GDM1 (cell line): ENCODE results near the gene SLC17A9.
A peak's percentile ranks its signal among the peaks of the same experiment; 100 is the strongest.

ENCODE experiments used
- DNase-seq: peaks from one replicate; lab custom pipeline; 2025; lab: John Stamatoyannopoulos, UW

The SLC17A9 gene

GRCh38 chr20:62982124-62983075 lies 29.9 kb downstream of the SLC17A9 start:
- peak; percentile 88 for DNase-seq

- no peak for DNase-seq
These were observed 30.7 kb downstream of the SLC17A9 start for GRCh38 chr20:62983210-62983609.

GRCh38 chr20:62984666-62985443 lies 32.3 kb downstream of the SLC17A9 start:
- DNase-seq: no peak

DNA sequence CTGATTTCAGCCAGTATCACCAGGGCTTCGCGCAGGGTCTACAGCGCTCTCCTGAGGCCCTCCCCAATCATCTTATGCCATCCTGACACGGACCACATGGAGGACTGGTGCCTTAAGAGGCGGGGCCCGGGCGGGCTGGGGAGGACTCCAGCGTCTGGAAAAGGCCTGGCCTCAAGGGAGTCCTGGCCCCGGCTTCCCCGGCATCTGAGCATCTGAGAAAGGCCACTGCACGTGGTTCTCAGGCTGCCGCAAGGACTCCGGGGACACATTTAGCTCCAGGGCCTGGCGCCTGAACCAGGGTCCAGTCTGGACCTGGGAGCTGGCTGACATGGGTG lies 32.9 kb downstream of the SLC17A9 start:
- DNase-seq: no peak

GRCh38 chr20:62986257-62986800 lies 33.8 kb downstream of the SLC17A9 start:
- DNase-seq: no peak

- no peak for DNase-seq
These were observed 34.6 kb downstream of the SLC17A9 start for GRCh38 chr20:62987114-62987513.

- DNase-seq: no peak
These were observed 36.7 kb downstream of the SLC17A9 start for GRCh38 chr20:62989201-62989601.

GRCh38 chr20:62990306-62990825 lies 37.9 kb downstream of the SLC17A9 start:
- DNase-seq: no peak

- no peak for DNase-seq
These were observed 38.8 kb downstream of the SLC17A9 start for GRCh38 chr20:62991196-62991807.

DNA sequence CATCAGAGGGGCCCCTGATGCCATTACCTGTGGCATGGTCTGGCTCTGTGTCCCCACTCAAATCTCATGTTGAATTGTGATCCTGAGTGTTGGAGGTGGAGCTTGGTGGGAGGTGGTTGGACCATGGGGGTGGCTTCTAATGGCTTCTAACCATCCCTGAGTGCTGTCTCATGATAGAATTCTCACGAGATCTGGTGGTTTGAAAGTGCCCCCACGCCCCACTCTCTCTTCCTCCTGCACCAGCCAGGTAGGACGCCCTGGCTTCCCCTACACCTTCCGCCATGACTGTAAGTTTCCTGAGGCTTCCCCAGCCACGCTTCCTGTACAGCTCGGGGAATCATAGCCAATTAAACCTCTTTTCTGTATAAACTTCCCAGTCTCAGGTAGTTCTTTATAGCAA lies 39.4 kb downstream of the SLC17A9 start:
- DNase-seq: no peak

- DNase-seq: no peak
These were observed 41.5 kb downstream of the SLC17A9 start for GRCh38 chr20:62993856-62994494.

DNA sequence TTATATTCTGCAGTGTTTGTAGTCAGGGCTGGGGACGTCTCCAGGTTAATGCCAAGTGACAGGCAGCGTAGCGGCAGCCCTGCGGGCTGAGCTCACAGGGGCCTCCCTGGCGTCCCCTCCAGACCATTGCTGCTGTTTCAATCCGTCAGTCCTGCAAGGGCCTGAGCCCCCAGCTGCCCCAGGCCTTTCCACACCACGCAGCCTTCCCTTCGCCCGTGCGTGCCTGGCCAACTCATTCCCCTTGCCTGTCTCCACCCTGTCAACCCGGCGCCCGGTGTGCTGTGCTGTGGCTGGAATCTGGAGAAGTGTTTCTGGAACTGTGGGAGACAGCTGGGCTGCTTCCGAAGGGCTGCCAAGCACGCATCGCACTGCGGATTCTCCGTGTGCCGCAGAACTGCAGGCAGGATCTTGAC lies 42.4 kb downstream of the SLC17A9 start:
- DNase-seq: no peak

GRCh38 chr20:62995481-62995880 lies 43.0 kb downstream of the SLC17A9 start:
- DNase-seq: no peak

GRCh38 chr20:62995898-62996595 lies 43.5 kb downstream of the SLC17A9 start:
- no peak for DNase-seq

DNA sequence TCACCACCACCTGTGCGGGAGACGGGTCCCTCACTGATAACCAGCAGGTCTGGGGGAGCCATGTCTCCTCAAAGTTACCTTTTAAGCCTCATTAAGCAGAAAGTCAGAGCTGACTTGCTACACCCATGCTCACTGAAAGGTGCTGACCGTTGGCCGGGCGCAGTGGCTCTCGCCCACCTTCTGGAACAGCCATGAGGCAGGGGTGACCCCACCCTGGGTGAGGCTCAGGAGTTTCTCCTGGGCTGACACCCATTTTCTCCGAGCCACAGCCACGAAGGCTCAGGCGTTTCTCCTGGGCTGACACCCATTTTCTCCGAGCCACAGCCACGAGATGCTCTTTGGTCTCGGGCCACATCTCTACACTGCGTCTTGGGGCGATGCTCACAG lies 44.1 kb downstream of the SLC17A9 start:
- DNase-seq: no peak

DNA sequence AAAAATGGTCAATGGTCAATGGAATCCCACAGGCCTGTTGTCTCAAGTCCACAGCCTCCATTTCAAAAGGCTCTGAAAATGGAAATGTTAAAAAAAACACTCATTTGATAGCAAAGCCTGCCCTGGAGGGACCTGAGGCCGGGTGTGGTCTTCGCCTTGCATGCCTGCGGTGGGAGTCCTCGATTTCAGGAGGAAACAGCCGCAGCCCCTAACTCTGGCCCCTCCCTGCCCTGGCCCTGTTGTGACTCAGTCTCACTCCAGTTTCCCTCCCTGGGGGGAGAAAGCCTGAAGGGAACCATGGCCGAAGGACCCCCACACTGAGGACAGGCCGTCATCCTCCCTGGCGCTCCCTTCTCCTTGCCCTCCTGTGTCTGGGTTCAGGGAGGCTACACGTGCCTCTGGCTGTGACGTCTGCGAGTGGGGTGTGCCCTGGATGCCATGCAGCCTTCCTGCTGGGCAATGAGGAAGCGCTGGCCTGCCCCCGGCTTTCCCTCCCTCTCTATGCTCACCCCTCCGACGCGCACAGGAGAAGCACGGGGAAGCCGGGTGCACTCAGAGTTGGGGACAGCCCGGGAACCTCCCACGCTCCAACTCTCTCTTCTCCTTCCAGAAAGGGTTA lies 45.0 kb downstream of the SLC17A9 start:
- peak; percentile 55 for DNase-seq

DNA sequence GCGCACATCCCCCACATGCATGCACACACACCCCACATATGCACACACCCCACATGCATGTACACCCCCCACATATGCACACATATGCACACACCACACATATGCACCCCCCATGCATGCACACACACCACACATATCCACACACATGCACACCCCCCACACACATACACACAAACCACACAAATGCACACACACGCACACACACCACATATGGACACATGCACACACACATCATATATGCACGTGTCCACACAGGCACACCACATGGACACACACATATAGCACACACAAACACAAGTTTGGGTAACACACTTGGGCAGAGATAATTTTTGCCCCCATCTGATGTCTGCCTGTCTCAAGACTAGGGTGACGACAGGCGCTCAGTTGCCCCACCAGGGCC lies 45.9 kb downstream of the SLC17A9 start:
- no peak for DNase-seq

DNA sequence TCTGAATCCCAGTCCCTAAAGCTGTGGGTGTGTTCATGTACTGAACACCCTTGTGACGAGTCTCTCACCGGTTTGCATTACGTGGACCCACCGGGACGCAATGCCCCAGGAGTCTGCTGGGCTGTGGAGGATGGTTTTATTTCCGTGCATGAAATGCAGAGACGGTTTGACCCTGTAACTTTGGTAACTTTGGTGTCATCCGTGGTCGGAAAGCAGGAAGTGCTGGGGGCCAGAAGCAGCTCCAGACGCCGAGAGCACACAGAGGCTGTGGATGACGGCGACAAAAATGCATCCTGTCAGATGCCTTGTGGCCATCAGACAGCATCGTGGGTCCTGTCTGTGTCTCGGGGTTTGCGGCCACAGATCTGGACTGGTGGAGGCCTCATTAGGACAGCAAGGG lies 47.1 kb downstream of the SLC17A9 start:
- DNase-seq: peak; percentile 67

GRCh38 chr20:63000036-63000435 lies 47.5 kb downstream of the SLC17A9 start:
- DNase-seq: no peak

DNA sequence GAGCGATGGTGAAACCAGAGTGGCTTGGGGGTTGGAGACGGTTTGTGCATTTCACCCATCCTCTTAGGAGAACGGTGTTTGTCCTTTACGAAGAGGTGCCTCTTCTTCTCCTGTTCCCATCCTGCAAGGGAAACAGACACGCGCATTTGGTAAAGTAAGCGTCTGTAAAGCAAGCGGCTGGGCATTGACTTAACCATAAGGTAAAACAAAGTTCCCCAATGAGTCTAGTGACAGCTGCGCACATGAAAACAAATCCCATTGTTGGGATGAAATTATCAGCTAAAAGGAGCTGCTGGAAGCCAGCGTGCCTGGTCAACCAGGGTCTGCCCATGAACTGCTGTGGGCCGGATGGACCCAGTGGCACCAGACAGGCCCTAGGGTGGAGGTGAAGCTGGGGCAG lies 48.4 kb downstream of the SLC17A9 start:
- no peak for DNase-seq

GRCh38 chr20:63002511-63002910 lies 50.0 kb downstream of the SLC17A9 start:
- DNase-seq: no peak
